Progenitor cell of endocrine pancreas (in vitro differentiated cells): Measurements from ENCODE around the gene CARD8. TPM values are rescaled to one million over a fixed set of nuclear protein-coding genes. Genes with fewer than 3 reads are reported as not detected.
"Not testable (repeated sequence)": the region's sequence is repeated elsewhere in the genome, so short reads cannot be mapped to it uniquely, and the experiment has no call there.

ENCODE experiments used
- DNase-seq: peaks from one replicate; pipeline ENCODE4 v3.0.0; 2021; ENCODE audit warnings: low spot score; ENCODE audit not compliant: unreplicated experiment
- H3K27ac Mint-ChIP-seq: 2 replicates; pipeline ENCODE4 v1.8.0; 2021; ENCODE audit warnings: mild to moderate bottlenecking, moderate library complexity, mixed read lengths
- H3K27me3 Mint-ChIP-seq: 2 replicates; pipeline ENCODE4 v1.8.0; 2021; ENCODE audit warnings: mixed read lengths
- H3K36me3 Mint-ChIP-seq: 2 replicates; pipeline ENCODE4 v1.8.0; 2022; ENCODE audit warnings: mixed read lengths; ENCODE audit not compliant: insufficient read depth
- H3K4me1 Mint-ChIP-seq: 2 replicates; pipeline ENCODE4 v1.8.0; 2021; ENCODE audit warnings: low read depth, mixed read lengths
- H3K4me3 Mint-ChIP-seq: 2 replicates; pipeline ENCODE4 v1.8.0; 2021; ENCODE audit warnings: low read depth, mild to moderate bottlenecking, moderate library complexity, mixed read lengths
- H3K9me3 Mint-ChIP-seq: 2 replicates; pipeline ENCODE4 v1.8.0; 2021; ENCODE audit warnings: low read depth, mixed read lengths
- total RNA-seq: library from RNA; stranded (reverse); gene quantifications from 2 replicates; pipeline ENCODE4 v1.2.1, GENCODE V29; 2021
- TF ChIP-seq, protein P1 (sequence below): fragments of 200-600 bp; sonication (generic); IDR thresholded peaks from one replicate; pipeline ENCODE4 v1.5.0; 2021; ENCODE audit warnings: antibody characterized with exemption, mild to moderate bottlenecking; ENCODE audit not compliant: unreplicated experiment

Gene CARD8
- total RNA-seq, 1 donor from 2014 or later, result 64.6 TPM

DNA sequence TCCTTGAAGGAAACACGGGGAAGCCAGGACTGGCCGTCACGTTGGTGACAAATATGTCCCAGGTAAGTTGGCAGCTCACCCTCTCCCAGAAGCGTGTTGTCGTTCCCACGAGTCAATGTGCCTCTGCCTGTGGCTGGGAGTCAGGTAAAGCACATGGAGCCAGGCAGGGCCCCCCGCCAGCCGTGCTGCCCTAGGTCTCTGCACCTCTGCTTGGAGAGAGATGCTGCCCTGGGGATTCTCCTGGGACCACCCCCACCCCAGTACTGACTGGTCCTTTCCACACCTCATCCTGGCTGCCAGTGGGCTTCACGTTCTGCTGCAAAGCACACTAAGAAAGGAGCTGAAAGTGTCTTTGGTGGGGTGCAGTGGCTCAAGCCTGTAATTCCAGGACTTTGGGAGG is 24.0 kb upstream of the CARD8 start:
- H3K36me3 Mint-ChIP-seq, result peaks cover 23% of the 10 kb centered on the region
- no peak overlapping the region for H3K4me3 Mint-ChIP-seq

DNA sequence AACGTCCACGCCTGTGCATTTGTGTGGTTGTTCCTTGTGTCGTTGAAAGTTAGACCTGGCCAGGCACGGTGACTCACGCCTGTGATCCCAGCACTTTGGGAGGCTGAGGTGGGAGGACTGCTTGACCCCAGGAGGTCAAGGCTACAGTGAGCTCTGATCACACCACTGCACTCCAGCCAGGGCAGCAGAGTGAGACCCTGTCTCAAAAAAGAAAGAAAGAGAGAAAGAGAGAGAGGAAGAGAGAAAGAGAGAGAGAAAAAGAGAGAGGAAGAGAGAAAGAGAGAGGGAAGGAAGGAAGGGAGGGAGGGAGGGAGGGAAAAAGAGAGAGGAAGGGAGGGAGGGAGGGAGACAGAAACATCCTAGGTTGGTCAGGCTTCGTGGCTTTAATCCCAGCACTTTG is 19.2 kb upstream of the CARD8 start:
- Mint-ChIP-seq H3K27ac (no peak overlapping the region), H3K9me3 (peaks cover under 1% of the 10 kb centered on the region), H3K4me3 (no peak overlapping the region), H3K4me1 (peaks cover 5% of the 10 kb centered on the region), H3K27me3 (no peaks in the 10 kb centered on the region), H3K36me3 (peaks cover 4% of the 10 kb centered on the region)
- no peak for DNase-seq
- TF ChIP-seq, protein P1, sequence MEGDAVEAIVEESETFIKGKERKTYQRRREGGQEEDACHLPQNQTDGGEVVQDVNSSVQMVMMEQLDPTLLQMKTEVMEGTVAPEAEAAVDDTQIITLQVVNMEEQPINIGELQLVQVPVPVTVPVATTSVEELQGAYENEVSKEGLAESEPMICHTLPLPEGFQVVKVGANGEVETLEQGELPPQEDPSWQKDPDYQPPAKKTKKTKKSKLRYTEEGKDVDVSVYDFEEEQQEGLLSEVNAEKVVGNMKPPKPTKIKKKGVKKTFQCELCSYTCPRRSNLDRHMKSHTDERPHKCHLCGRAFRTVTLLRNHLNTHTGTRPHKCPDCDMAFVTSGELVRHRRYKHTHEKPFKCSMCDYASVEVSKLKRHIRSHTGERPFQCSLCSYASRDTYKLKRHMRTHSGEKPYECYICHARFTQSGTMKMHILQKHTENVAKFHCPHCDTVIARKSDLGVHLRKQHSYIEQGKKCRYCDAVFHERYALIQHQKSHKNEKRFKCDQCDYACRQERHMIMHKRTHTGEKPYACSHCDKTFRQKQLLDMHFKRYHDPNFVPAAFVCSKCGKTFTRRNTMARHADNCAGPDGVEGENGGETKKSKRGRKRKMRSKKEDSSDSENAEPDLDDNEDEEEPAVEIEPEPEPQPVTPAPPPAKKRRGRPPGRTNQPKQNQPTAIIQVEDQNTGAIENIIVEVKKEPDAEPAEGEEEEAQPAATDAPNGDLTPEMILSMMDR, result no peak

More for the DNA sequence above, 24.0 kb upstream of the CARD8 start:
- Mint-ChIP-seq H3K27me3 (no peaks in the 10 kb centered on the region), H3K27ac (no peak overlapping the region), H3K9me3 (peaks cover 1% of the 10 kb centered on the region), H3K4me1 (no peaks in the 10 kb centered on the region)
- DNase-seq, result no peak
- TF ChIP-seq, protein P1, result no peak

DNA sequence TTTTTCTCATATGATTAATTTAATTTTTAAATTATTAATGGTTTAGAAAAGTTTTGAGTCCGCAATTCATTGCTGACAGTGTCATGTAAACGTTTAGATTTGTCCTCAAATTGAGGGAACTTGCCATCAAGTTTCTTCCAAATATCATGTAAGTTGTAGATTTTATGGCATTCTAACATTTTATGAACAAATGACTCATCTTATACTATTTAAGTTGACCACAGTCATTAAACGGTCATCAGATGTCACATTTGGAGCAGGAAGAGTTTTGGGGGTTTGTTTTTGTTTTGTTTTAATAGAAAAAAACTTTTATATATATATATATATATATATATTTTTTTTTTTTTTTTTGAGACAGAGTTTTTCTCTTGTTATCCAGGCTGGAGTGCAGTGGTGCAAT is 18.5 kb upstream of the CARD8 start:
- H3K4me1 Mint-ChIP-seq, result peaks cover 9% of the 10 kb centered on the region

DNA sequence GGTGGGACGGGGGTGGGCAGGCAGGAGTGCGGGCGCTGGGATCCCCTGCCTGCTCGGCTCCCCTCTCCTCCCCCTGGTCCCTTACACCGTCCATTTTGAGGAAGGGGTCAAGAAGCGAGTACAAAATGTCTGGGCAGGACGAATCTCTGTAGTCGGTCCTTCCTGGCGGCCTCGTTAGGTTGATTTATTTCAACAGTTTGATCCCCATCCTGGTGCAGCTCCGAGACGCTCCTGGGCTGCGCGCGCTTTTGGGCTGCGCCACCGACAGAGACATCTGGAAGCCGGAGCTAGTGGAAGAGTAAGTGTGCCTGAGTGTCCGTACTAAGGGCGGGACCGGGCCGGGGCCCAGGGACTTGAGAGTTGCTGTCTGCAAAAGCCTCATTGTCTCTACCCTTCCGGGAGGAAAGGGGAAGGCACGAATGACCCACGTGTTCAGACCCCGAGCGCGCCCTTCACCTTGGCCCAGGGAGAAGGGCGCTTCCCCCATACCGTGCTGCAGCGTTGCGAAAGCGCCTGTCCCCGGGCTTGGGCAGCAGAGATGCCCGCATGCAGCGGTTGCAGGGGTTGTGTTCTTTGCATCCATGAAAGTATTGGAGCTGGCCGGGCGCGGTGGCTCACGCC is 15.9 kb upstream of the CARD8 start:
- Mint-ChIP-seq H3K36me3 (peaks cover 5% of the 10 kb centered on the region), H3K4me1 (peaks cover 9% of the 10 kb centered on the region), H3K27ac (peak overlapping the region; percentile 98), H3K9me3 (peaks cover 5% of the 10 kb centered on the region), H3K4me3 (peak overlapping the region; percentile 92), H3K27me3 (no peaks in the 10 kb centered on the region)
- TF ChIP-seq, protein P1, result no peak
- peak; percentile 29 for DNase-seq

More for the DNA sequence above, 18.5 kb upstream of the CARD8 start:
- Mint-ChIP-seq H3K27ac (no peak overlapping the region), H3K9me3 (peaks cover 5% of the 10 kb centered on the region), H3K36me3 (peaks cover 6% of the 10 kb centered on the region), H3K27me3 (no peaks in the 10 kb centered on the region), H3K4me3 (no peak overlapping the region)
- TF ChIP-seq, protein P1, result no peak
- no peak for DNase-seq

DNA sequence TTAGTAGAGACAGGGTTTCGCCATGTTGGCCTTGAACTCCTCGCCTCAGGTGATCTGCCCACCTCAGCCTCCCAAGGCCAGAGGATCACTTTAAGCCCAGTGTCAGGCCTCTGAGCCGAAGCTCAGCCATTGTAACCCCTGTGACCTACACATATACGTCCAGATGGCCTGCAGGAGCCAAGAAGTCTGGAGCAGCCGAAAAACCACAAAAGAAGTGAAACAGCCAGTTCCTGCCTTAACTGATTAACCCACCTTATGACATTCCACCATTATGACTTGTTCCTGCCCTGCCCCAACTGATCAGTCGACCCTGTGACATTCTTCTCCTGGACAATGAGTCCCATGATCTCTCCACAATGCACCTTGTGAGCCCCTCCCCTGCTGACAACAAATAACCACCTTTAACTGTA is 13.9 kb upstream of the CARD8 start:
- not testable (repeated sequence) for H3K27me3 Mint-ChIP-seq, H3K4me1 Mint-ChIP-seq, DNase-seq, H3K36me3 Mint-ChIP-seq, H3K9me3 Mint-ChIP-seq
- peak overlapping the region; percentile 93 for H3K27ac Mint-ChIP-seq
- H3K4me3 Mint-ChIP-seq, result peak overlapping the region; percentile 92

DNA sequence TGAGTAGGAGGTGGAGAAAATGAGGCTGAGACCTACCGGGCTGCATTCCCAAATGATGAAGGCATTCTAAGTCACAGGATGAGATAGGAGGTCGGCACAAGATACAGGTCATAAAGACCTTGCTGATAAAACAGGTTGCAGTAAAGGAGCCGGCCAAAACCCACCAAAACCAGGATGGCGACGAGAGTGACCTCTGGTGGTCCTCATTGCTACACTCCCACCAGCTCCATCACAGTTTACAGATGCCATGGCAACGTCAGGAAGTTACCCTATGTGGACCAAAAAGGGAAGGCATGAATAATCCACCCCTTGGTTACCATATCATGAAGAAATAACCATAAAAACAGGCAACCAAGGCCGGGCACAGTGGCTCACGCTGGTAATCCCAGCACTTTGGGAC is 9.6 kb upstream of the CARD8 start:
- H3K36me3 Mint-ChIP-seq, H3K9me3 Mint-ChIP-seq, H3K4me1 Mint-ChIP-seq, H3K27ac Mint-ChIP-seq, DNase-seq, H3K4me3 Mint-ChIP-seq: not testable (repeated sequence)
- peaks cover 19% of the 10 kb centered on the region for H3K27me3 Mint-ChIP-seq

DNA sequence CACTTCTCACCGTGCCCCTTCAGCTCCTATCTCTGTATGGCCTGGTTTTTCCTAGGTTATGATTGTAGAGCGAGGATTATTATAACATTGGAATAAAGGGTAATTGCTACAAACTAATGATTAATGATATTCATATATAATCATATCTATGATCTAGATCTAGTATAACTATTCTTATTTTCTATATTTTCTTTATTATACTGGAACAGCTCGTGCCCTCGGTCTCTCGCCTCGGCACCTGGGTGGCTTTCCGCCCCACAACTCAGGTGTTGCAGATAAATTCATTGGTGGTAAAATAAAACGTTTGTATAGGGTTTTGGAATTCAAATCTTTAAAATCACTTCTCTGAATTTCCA is 4.6 kb upstream of the CARD8 start:
- not testable (repeated sequence) for H3K27ac Mint-ChIP-seq, H3K4me1 Mint-ChIP-seq, H3K9me3 Mint-ChIP-seq, DNase-seq, H3K36me3 Mint-ChIP-seq
- Mint-ChIP-seq H3K27me3 (peaks cover 19% of the 10 kb centered on the region), H3K4me3 (peak overlapping the region; percentile 86)

DNA sequence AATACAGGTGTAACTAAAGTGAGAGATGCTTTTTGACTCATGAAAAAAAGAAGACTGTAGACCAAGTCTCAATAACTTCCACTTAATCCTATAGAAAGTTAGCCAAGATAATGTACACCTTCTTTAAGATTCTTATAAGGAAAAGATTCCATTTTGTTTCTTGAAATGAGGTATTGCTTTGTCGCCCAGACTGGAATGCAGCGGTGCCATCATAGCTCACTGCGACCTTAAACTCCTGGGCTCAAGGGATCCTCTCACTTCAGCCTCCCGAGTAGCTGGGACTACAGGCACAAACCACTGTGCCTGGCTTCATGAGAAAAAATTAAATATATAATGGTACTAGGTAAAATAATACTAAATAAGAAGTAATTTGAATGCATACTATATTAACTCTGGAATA is 3.3 kb upstream of the CARD8 start:
- not testable (repeated sequence) for H3K36me3 Mint-ChIP-seq, H3K4me3 Mint-ChIP-seq, DNase-seq, H3K4me1 Mint-ChIP-seq, H3K9me3 Mint-ChIP-seq, H3K27ac Mint-ChIP-seq, H3K27me3 Mint-ChIP-seq
